Hepatocyte (in vitro differentiated cells): ENCODE results near the gene SLAIN1. TPM values are rescaled to one million over a fixed set of nuclear protein-coding genes. Genes with fewer than 3 reads are reported as not detected.

ENCODE experiments used
- DNase-seq: peaks from one replicate; pipeline ENCODE4 v3.0.0-alpha.2; 2016; ENCODE audit warnings: low spot score
- H2AFZ ChIP-seq: fragments of 200-600 bp; sonication (generic); 2 replicates; pipeline ENCODE4 v1.6.0; 2016; ENCODE audit warnings: antibody characterized with exemption, mild to moderate bottlenecking
- H3K27ac ChIP-seq: fragments of 200-600 bp; sonication (generic); 2 replicates; pipeline ENCODE4 v1.5.1; 2016; ENCODE audit warnings: mild to moderate bottlenecking
- H3K27me3 ChIP-seq: fragments of 200-600 bp; sonication (generic); 2 replicates; pipeline ENCODE4 v1.6.1; 2016
- H3K36me3 ChIP-seq: fragments of 200-600 bp; sonication (generic); replicated peaks from 2 replicates; pipeline ENCODE4 v1.5.1; 2016; ENCODE audit warnings: low read depth; ENCODE audit not compliant: insufficient read depth
- H3K4me1 ChIP-seq: fragments of 200-600 bp; sonication (generic); 2 replicates; pipeline ENCODE4 v1.5.1; 2016; ENCODE audit warnings: mild to moderate bottlenecking, moderate library complexity; ENCODE audit not compliant: insufficient read depth
- H3K4me2 ChIP-seq: fragments of 200-600 bp; sonication (generic); 2 replicates; pipeline ENCODE4 v1.6.0; 2016
- H3K4me3 ChIP-seq: fragments of 200-600 bp; sonication (generic); 2 replicates; pipeline ENCODE4 v1.5.1; 2016; ENCODE audit warnings: mild to moderate bottlenecking
- H3K79me2 ChIP-seq: fragments of 200-600 bp; sonication (generic); 2 replicates; pipeline ENCODE4 v1.6.0; 2017; ENCODE audit warnings: mild to moderate bottlenecking
- H3K9me2 ChIP-seq: fragments of 200-600 bp; sonication (generic); replicated peaks from 2 replicates; pipeline ENCODE4 v1.6.0; 2017; ENCODE audit warnings: mild to moderate bottlenecking; ENCODE audit not compliant: insufficient read depth
- H3K9me3 ChIP-seq: fragments of 200-600 bp; sonication (generic); 2 replicates; pipeline ENCODE4 v1.5.1; 2016; ENCODE audit warnings: low read depth, mild to moderate bottlenecking
- H4K20me1 ChIP-seq: fragments of 200-600 bp; sonication (generic); 2 replicates; pipeline ENCODE4 v1.6.0; 2016; ENCODE audit warnings: mild to moderate bottlenecking; ENCODE audit not compliant: insufficient read depth, poor library complexity, severe bottlenecking
- EZH2 ChIP-seq: fragments of 200-600 bp; sonication (generic); IDR thresholded peaks from 2 replicates; pipeline ENCODE4 v1.6.1; 2016; ENCODE audit warnings: antibody characterized with exemption, mild to moderate bottlenecking, borderline replicate concordance
- EZH2phosphoT487 ChIP-seq: fragments of 200-600 bp; sonication (generic); IDR thresholded peaks from one replicate; pipeline ENCODE4 v1.6.1; 2018; ENCODE audit warnings: antibody characterized with exemption, mild to moderate bottlenecking, low read depth, moderate library complexity; ENCODE audit not compliant: unreplicated experiment, severe bottlenecking
- WGBS: methylation state at CpG from one replicate; pipeline ENCODE4 v1.1.6; 2016; ENCODE audit warnings: low lambda C conversion rate; ENCODE audit errors: missing lambda C conversion rate; 5-methylcytosine and 5-hydroxymethylcytosine counted together
- polyA plus RNA-seq: library from polyadenylated mRNA; unstranded; fragments of >200 nt; fragmentation: Nextera tagmentation; extraction: Ambion mirVana; gene quantifications from 2 replicates; pipeline ENCODE4 v1.2.1, GENCODE V29; 2016
- total RNA-seq: library from RNA; depleted of rRNA; stranded (reverse); fragments of >200 nt; gene quantifications from 2 replicates; pipeline ENCODE4 v1.2.3, GENCODE V29; 2014
- TF ChIP-seq, protein P1 (sequence below): fragments of 200-600 bp; sonication (generic); IDR thresholded peaks from 2 replicates; pipeline ENCODE4 v1.5.1; 2016; ENCODE audit warnings: antibody characterized with exemption, mild to moderate bottlenecking; ENCODE audit not compliant: poor library complexity

SLAIN1 gene
- total and polyA plus RNA-seq, 2 experiments from 2014 or later = 6.0 to 19.5 TPM

- no peak for DNase-seq
- Histone ChIP-seq H3K9me2 (no peaks in the 10 kb centered on the region), H3K9me3 (no peaks in the 10 kb centered on the region), H3K4me1 (no peaks in the 10 kb centered on the region), H3K79me2 (peaks cover 2% of the 10 kb centered on the region), H3K4me2 (no peak overlapping the region), H3K4me3 (no peak overlapping the region), H2AFZ (no peak overlapping the region), H3K27ac (no peak overlapping the region), H3K36me3 (no peaks in the 10 kb centered on the region), H3K27me3 (no peaks in the 10 kb centered on the region), H4K20me1 (no peaks in the 10 kb centered on the region)
- TF ChIP-seq EZH2phosphoT487 (no peak), EZH2 (no peak)
- TF ChIP-seq, protein P1, sequence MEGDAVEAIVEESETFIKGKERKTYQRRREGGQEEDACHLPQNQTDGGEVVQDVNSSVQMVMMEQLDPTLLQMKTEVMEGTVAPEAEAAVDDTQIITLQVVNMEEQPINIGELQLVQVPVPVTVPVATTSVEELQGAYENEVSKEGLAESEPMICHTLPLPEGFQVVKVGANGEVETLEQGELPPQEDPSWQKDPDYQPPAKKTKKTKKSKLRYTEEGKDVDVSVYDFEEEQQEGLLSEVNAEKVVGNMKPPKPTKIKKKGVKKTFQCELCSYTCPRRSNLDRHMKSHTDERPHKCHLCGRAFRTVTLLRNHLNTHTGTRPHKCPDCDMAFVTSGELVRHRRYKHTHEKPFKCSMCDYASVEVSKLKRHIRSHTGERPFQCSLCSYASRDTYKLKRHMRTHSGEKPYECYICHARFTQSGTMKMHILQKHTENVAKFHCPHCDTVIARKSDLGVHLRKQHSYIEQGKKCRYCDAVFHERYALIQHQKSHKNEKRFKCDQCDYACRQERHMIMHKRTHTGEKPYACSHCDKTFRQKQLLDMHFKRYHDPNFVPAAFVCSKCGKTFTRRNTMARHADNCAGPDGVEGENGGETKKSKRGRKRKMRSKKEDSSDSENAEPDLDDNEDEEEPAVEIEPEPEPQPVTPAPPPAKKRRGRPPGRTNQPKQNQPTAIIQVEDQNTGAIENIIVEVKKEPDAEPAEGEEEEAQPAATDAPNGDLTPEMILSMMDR = no peak
- WGBS = 92% methylated on average over 7 of the region's 7 CpGs
Observed at GRCh38 chr13:77740097-77740735, 42.7 kb downstream of the SLAIN1 start.

DNA sequence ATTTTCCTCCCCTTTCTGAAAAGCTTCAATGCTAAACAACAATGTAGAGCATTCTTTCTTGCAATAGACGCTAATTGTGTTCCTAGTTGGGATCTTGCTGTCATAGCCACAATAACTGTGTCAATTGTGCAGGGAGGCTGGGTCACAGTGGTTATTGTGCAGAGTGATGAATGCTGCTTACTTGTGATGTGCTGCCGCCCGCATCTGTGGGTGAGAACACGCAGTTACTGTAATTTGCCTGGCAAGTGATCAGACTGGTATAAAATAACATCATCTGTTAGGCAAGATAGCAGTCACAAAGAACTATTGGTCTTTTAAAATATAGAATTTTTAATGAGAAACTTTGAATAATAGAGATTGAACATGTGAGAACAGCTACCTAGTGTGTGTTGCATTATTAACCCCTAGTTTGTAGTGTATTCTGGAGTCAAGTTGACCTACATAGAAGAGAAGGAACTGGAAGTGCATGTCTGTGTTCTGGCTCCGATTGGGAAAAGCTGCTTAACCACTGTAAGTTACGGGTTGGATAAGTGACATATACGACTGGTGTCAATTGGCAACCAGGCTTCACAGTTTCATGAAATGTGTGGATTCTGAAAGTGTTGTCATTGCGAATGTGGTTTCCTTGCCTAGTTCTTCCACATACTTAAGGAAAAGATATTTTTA is 43.6 kb downstream of the SLAIN1 start:
- 89% methylated on average over 8 of the region's 8 CpGs for WGBS

DNA sequence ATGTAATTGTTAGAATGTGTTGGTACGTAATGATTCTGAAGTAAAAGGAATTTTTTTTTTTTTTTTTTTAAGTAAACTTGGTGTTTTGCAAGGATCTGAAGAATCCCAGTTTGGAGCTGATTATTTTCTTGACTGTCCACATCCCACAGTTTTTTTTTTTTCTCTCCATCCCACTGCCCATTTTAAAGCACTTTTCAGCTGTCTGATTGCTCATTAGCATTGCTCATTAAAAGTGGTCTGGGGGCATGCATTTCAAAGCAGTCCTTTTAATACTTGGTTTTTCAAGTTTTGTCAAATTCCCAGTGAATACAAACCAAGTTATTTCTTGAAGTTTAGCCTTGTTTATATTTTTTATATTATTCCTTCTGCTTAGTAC is 44.1 kb downstream of the SLAIN1 start:
- Histone ChIP-seq H3K79me2 (peaks cover 2% of the 10 kb centered on the region), H3K4me1 (no peaks in the 10 kb centered on the region), H3K9me3 (no peaks in the 10 kb centered on the region), H3K36me3 (no peaks in the 10 kb centered on the region), H3K4me3 (no peak overlapping the region), H3K4me2 (no peak overlapping the region), H3K9me2 (no peaks in the 10 kb centered on the region), H3K27me3 (no peaks in the 10 kb centered on the region), H4K20me1 (no peaks in the 10 kb centered on the region), H2AFZ (no peak overlapping the region), H3K27ac (no peak overlapping the region)
- DNase-seq = no peak
- TF ChIP-seq, protein P1 = no peak
- TF ChIP-seq EZH2 (no peak), EZH2phosphoT487 (no peak)
- 96% methylated on average over 1 of the region's 1 CpG for WGBS

More for the DNA sequence above, 43.6 kb downstream of the SLAIN1 start:
- no peak overlapping the region for H2AFZ ChIP-seq
- TF ChIP-seq EZH2 (no peak), EZH2phosphoT487 (no peak)
- TF ChIP-seq, protein P1 = no peak
- no peaks in the 10 kb centered on the region for H3K36me3 ChIP-seq
- no peaks in the 10 kb centered on the region for H4K20me1 ChIP-seq
- peaks cover 2% of the 10 kb centered on the region for H3K79me2 ChIP-seq
- no peak overlapping the region for H3K4me2 ChIP-seq
- H3K27me3 ChIP-seq = no peaks in the 10 kb centered on the region
- H3K4me1 ChIP-seq = no peaks in the 10 kb centered on the region
- no peaks in the 10 kb centered on the region for H3K9me3 ChIP-seq
- no peak overlapping the region for H3K4me3 ChIP-seq
- H3K9me2 ChIP-seq = no peaks in the 10 kb centered on the region
- no peak for DNase-seq
- H3K27ac ChIP-seq = no peak overlapping the region
